GM19099 (cell line): Measurements from ENCODE around the gene SCAMP5.

Source experiments
- POLR2A ChIP-seq: IDR thresholded peaks from 3 replicates; pipeline ENCODE4 v1.6.1; 2011; ENCODE audit warnings: low read depth; ENCODE audit not compliant: insufficient read length; ENCODE audit errors: extremely low read depth

The SCAMP5 gene

DNA sequence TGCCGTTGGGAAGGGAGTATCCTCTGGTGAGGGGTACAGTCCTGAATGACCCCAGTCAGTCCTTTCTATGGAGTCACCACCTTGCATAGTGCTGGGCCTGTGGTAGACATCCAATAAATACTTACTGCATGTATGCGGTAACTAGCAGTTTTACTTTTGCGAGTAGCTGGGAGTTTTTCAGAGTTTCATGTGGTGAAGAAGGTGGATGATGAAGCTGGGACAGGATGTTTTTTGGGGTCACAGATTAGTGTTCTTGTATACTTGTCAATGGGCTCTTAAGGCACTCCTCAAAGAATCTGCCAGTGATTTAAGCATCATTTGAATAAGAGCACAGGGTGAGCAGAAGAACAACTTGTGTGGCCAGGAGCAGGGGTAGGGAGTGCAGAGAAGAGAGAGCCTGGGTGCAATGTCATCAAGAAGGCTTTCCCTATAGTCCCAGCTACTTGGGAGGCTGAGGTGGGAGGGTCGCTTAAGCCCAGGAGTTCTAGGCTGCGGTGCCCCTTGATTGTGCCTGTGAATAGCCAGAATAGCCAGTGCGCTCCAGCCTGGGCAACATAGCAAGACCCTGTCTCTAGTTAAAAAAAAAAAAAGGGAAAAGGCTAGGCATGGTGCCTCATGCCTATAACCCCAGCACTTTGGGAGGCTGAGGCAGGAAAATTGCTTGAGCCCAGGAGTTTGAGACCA is 50.1 kb downstream of the SCAMP5 start:
- TF ChIP-seq POLR2A: no peak

DNA sequence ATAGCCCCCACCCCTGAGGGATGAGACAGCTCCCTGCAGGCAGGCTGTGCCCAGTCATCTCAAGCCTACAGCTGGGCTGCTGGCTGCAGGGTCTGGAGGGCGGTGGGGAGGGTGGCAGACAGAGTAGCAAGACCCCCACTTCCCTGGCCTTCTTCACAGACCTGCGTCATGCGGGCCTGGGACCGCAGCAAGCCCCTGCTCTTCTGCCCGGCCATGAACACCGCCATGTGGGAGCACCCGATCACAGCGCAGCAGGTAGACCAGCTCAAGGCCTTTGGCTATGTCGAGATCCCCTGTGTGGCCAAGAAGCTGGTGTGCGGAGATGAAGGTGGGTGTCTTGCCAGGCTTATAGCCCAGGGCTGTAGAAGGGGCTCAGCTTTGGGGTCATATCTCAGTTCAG is 53.0 kb downstream of the SCAMP5 start:
- no peak for TF ChIP-seq POLR2A

DNA sequence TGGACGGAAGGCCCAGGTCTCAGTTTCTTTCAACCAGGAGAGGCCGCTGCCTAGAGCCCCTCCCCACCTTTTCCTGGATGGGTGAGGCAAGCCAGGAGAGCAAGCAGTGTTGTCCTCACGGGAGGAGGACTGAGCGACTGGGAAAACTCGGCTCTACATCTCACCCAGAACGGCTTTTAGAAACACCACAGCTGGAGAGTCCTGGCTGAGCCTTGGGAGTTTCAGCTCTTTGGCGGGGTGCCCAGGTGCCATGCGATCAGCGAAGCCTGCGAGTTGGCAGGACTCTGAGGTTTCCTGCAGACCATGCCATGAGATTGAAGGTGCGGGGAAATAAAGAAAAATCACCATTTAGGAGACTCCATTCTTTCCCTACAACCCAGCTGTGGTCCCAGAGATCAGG is 54.0 kb downstream of the SCAMP5 start:
- no peak for TF ChIP-seq POLR2A

DNA sequence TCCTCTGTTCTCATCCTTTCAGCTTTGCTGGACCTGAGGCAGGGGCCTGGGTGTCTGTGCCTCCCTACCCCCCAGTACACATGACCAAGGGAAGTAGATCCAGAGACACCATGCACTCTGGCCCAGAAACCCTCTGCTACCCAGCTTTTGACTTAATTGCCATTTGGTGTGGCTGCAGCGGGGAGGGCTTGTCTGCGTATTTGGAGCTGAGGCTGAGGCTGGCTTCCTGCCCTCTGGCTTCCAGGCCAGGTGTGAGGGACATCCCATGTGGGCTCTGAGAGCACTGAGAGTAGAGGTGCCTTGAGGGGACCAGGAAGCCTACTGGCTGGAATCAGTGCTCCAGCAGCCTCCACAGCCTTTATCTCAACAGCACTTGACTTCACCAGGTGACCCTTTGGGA is 54.9 kb downstream of the SCAMP5 start:
- TF ChIP-seq POLR2A: no peak

DNA sequence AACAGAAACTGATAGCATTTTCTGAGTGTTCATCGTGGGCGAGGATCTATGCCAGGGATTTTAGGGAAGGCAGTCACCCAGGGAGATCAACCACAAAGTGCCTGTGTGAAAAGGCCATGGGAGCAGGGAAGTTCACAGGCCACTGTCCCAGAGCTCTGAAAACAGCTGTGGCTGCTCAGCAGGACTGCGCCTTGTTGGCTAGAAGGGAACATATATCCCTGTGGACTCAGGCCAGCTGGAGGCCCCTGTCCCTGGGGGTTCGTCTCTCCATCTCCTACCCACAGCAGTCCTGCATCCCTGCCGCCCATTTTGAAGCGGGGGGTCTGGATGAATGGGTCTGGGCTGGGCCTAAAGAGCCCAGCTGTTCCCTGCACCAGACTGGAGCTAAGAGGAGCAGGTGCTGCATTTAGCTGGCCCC is 55.8 kb downstream of the SCAMP5 start:
- no peak for TF ChIP-seq POLR2A

DNA sequence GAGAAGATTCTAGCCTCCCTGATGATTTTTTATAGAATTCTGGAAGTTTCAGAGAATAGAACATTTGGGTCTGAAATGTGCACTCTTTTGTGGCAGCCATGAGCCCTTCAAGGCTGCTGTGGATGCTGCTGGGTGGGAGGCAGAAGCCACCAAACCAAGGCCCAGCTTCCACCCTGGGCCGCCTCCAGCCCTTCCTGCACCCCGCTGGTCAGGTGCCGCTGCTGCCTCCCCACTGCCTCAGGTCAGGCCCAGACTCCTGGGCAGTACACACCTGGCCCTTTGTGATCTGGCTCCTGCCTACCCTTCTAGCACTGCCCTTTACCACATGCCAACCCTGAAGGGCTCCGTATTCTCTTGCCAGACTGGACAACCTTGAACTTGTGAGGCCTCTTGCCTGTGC is 56.3 kb downstream of the SCAMP5 start:
- TF ChIP-seq POLR2A: no peak

DNA sequence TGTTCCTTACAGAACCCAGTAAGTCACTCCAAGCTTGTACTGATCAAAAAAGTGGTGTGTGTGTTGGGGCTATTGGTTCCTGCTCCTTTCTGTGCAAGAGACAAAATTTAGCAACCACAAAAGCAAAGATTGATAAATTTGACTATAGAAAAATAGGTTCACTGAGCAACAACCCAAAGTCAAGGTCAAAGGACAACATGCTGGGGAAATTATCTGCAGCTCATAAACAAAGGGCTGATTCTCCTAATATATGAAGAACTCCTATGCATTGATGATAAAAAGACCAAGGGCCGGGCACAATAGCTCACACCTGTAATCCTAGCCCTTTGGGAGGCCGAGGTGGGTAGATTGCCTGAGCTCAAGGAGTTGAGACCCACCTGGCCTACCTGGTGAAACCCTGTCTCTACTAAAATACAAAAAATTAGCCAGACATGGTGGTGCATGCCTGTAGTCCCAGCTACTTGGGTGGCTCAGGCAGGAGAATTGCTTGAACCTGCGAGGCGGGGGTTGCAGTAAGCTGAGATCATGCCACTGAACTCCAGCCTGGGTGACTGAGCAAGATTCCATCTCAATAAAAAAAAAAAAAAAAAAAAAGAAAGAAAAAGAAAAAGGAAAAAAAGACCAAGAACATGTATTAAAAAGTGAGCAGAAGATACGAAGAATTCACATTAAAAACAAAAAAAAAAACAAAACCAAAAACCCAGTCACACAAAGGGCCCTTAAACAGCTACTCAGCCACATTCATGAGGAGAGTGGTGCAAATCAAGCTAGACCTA is 57.8 kb downstream of the SCAMP5 start:
- TF ChIP-seq POLR2A: no peak

DNA sequence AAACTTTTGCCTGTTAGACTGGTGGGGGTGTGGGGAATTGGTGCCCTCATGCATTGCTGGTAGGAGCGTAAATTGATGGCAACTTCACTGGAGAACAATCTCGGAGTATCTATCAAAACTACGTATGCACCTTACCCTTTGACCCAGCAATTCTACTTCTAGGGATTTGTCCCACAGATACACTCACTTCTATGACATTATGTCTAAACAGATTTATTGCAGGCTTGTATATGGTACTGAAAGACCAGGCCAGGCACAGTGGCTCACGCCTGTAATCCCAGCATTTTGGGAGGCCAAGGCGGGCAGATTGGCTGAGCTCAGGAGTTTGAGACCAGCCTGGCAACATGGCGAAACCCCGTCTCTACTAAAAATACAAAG is 58.4 kb downstream of the SCAMP5 start:
- TF ChIP-seq POLR2A: no peak

DNA sequence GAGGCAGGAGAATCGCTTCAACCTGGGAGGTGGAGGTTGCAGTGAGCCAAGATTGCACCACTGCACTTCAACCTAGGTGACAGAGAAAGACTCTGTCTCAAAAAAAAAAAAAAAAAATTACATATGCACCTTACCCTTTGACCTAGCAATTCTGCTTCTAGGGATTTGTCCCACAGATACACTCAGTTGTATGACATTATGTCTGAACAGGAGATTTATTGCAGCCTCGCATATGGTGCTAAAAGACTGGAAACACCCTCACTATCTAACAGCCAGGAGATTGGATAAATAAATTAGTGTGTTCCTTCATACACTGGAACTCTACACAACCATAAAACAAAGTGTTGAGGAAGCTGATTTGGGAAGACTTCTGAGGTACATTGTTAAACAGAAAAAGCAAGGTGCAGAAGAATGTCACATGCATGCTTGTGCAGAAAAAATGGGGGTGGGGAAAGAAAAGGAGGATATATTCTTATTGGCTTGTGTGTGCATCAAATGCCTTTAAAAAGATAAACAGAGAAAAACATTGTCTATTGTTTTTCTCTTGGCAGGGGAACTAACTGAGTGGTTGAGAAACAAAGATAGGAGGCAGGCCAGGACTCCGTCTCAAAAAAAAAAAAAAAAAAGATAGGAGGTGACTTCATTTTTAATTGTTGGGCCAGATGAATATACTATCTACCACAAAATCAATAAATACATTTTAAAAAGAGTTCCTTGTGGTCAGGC is 59.0 kb downstream of the SCAMP5 start:
- TF ChIP-seq POLR2A: no peak

DNA sequence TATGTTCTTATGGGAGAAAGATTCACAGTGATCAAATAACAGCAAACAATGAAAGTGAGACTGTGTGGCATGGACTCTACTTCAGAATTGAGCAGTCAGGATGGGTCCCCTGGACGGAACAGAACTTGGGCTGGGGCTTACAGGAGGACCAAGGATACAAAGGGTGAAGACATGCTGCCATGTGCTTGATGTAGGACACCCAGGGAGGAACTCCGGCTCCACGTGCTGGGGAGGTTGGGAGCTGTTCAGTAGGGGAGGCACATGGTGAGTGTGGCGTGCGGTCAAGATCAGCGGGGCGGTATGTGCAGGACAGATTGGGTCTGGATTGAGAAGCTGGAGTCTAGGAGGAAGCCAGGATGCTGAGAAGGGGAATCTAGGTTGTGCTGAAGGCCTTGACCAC is 60.7 kb downstream of the SCAMP5 start:
- TF ChIP-seq POLR2A: no peak

DNA sequence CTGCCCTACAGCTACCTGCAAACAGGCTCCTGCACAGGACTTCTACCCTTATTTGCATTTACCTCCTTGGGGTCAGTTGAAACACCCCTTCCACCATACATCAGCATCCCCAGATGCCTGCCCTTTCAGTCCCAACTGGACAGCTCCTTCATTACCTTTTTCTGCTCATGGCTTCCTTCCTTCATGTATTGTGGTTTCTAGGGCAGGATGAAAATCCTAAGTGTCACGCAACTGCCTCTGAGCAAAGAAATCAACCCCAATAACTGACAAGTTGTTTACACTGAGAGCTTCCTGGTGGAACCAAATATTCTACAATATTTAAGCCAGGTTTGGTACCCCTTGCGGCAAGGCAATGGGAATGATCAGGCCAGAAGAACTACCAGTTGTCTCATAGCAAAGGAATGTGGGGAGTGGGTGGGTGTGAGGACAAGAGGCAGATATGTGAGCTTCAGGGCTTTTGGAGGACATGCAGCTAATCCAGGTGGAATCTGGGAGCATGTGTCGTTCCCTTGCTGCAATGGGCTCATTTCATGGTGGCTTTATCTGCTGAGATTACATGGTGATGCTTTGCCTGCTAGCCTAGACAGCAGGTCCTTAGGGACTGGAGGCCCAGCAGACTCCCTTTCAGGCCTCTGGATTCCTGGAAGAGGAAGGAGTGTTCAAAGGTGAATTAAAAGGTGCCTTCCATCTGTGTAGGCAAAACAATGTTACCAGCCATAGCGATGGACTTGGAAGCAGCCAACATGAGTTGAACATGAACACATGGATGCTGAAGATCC is 63.0 kb downstream of the SCAMP5 start:
- no peak for TF ChIP-seq POLR2A

DNA sequence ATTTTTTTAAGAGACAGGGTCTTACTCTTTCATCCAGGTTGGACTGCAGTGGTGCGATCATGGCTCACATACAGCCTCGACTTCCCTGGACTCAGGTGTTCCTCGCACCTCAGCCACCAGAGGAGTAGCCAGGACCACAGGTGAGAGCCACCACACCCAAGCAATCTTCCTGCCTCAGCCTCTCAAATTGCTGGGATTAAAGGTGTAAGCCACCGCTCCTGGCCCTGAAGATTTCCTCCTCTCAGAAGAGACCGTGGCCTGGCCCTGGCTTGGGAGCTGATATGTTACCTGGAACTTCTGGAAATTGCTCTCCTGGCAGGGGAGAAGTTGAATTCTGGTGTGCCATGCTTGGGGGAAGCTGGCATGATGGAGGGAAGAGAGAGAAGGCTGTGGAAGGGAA is 64.2 kb downstream of the SCAMP5 start:
- TF ChIP-seq POLR2A: no peak

DNA sequence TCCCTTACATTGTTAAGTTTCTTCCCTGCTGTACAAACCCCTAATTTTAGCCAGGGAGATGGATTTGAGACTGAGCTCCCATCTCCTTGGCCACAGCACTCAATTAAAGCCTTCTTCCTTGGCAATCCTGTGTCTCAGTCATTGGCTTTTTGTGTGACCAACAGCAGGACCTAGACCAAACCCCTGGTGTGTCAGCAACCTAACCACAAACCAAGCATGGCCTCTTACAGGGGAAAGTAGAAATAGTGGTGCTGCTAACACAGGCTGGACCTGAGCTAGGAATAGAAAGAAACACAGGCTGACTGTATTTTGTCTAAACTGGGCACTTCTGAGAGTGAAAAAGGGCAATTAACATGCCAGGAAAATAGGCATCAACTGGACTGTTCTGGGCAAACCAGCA is 65.9 kb downstream of the SCAMP5 start:
- no peak for TF ChIP-seq POLR2A

DNA sequence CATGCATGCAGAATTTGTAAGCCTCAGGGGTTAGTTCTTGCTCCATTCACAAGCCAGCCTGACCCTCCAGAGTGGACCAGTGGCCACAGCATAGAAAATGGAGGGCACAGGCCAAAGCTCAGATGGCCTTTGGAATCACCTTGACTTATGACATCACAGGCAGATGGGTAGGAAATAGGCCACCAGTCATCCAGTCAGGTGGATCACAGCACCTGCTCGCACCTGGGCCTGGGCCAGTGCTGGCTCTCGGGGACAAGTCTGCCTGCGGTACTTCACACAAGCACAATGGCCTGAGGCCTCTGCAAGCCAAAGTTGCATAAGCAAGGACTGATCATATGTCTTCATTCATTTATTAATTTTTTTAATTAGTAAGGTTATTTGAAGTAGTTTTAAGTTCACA is 67.3 kb downstream of the SCAMP5 start:
- no peak for TF ChIP-seq POLR2A

DNA sequence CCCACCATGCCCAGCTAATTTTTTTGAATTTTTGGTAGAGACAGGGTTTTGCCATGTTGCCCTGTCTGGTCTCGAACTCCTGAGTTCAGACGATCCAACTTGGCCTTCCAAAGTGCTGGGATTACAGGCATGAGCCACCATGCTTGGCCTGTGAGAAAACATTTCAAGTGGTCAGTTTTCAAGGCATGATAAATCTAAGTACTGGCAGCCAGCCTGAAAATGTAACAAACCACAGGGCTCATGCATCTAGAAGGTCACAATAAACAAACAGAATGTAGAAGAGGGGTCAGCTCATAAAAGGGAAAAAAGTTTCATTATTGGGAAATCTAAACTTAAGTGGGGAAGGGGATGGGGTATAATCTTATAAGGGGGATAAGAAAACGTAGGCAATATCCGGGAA is 68.0 kb downstream of the SCAMP5 start:
- TF ChIP-seq POLR2A: no peak

DNA sequence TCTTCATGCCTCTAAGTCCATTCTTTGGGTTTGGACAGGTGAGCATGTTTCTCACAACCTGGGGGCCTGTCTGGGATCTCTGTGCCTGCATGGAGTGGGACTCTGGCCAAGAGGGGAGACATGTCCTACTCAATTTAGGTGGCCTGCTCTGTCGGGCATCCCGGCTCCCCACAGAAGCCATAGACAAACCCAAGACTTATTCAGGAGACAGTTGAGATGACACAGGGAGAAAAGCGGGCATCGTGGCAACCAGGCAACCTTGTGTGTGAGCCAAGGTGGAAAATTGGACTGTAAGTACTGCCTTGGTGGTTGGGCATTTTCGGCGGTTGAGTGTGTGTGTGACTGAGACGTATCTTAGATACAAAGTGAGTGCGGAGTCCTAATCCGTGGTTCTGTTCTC is 68.5 kb downstream of the SCAMP5 start:
- no peak for TF ChIP-seq POLR2A

DNA sequence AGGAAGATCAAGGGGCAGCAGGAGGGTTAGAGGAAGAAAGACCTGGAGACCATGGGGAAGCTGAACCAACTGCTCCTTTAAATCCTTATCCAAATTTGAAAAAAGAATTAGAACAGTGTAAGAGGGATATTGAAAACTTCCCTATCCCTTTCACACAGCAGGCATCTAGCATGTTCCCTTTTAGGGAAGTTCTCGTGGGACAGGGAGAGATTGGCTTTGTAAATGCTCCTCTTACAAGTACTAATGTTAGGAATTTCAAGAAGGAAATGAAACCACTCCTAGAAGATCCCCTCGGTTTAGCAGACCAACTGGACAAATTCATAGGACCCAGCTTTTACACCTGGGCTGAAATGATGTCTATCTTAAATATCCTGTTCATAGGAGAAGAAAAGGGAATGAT is 69.5 kb downstream of the SCAMP5 start:
- TF ChIP-seq POLR2A: no peak
